ENCODE results near the gene ANKRD12. TPM values are rescaled to one million over a fixed set of nuclear protein-coding genes. Genes with fewer than 3 reads are reported as not detected.

ANKRD12 gene
- total and polyA plus RNA-seq, 4 donors, result 2.7 to 59.7 (median 17.3) TPM

GRCh38 chr18:9334973-9335696 is 198.6 kb downstream of the ANKRD12 start:
- peaks cover 0 to 14% (median 11%) of the 10 kb centered on the region in 4 donors for H3K4me1 ChIP-seq (ENCODE audit: control insufficient read depth in 4 of 4, insufficient read depth in 4 of 4, low read length in 3 of 4)
- H3K9me3 ChIP-seq (ENCODE audit: control insufficient read depth in 4 of 4, low read length in 3 of 4), result no peaks in the 10 kb centered on the region
- no peaks in the 10 kb centered on the region for H3K36me3 ChIP-seq (ENCODE audit: control insufficient read depth in 4 of 4, insufficient read depth in 3 of 4, low read depth in 1 of 4, low read length in 3 of 4)
- 9% methylated on average over 55 of the region's 55 CpGs for WGBS
- TF ChIP-seq YY1 (IDR thresholded peaks at IDR 0.05) (no peak), RAD21 (IDR thresholded peaks at IDR 0.05) (no peak), FOXA1 (IDR thresholded peaks at IDR 0.05) (no peak), GABPA (IDR thresholded peaks at IDR 0.05 in 1 of 2, conservative IDR thresholded peaks at IDR 0.05 in 1 of 2) (no peak), FOXA2 (IDR thresholded peaks at IDR 0.05) (no peak), SP1 (IDR thresholded peaks at IDR 0.05) (no peak), NR2F2 (IDR thresholded peaks at IDR 0.05) (no peak), HNF4G (IDR thresholded peaks at IDR 0.05) (no peak), EGR1 (IDR thresholded peaks at IDR 0.05; ENCODE audit: low read depth in 2 of 2) (no peak), CTCF (IDR thresholded peaks at IDR 0.05; ENCODE audit: low read depth, low read length, missing input control) (no peak), RXRA (IDR thresholded peaks at IDR 0.05) (no peak), ATF3 (IDR thresholded peaks at IDR 0.05) (no peak), TAF1 (conservative IDR thresholded peaks at IDR 0.05) (no peak), HNF4A (conservative IDR thresholded peaks at IDR 0.05) (no peak), JUND (IDR thresholded peaks at IDR 0.05) (no peak)
- TF ChIP-seq, protein P1, sequence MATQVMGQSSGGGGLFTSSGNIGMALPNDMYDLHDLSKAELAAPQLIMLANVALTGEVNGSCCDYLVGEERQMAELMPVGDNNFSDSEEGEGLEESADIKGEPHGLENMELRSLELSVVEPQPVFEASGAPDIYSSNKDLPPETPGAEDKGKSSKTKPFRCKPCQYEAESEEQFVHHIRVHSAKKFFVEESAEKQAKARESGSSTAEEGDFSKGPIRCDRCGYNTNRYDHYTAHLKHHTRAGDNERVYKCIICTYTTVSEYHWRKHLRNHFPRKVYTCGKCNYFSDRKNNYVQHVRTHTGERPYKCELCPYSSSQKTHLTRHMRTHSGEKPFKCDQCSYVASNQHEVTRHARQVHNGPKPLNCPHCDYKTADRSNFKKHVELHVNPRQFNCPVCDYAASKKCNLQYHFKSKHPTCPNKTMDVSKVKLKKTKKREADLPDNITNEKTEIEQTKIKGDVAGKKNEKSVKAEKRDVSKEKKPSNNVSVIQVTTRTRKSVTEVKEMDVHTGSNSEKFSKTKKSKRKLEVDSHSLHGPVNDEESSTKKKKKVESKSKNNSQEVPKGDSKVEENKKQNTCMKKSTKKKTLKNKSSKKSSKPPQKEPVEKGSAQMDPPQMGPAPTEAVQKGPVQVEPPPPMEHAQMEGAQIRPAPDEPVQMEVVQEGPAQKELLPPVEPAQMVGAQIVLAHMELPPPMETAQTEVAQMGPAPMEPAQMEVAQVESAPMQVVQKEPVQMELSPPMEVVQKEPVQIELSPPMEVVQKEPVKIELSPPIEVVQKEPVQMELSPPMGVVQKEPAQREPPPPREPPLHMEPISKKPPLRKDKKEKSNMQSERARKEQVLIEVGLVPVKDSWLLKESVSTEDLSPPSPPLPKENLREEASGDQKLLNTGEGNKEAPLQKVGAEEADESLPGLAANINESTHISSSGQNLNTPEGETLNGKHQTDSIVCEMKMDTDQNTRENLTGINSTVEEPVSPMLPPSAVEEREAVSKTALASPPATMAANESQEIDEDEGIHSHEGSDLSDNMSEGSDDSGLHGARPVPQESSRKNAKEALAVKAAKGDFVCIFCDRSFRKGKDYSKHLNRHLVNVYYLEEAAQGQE (IDR thresholded peaks at IDR 0.05), result no peak
- TF ChIP-seq, protein P2, sequence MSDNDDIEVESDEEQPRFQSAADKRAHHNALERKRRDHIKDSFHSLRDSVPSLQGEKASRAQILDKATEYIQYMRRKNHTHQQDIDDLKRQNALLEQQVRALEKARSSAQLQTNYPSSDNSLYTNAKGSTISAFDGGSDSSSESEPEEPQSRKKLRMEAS (IDR thresholded peaks at IDR 0.05), result no peak
- TF ChIP-seq, protein P3, sequence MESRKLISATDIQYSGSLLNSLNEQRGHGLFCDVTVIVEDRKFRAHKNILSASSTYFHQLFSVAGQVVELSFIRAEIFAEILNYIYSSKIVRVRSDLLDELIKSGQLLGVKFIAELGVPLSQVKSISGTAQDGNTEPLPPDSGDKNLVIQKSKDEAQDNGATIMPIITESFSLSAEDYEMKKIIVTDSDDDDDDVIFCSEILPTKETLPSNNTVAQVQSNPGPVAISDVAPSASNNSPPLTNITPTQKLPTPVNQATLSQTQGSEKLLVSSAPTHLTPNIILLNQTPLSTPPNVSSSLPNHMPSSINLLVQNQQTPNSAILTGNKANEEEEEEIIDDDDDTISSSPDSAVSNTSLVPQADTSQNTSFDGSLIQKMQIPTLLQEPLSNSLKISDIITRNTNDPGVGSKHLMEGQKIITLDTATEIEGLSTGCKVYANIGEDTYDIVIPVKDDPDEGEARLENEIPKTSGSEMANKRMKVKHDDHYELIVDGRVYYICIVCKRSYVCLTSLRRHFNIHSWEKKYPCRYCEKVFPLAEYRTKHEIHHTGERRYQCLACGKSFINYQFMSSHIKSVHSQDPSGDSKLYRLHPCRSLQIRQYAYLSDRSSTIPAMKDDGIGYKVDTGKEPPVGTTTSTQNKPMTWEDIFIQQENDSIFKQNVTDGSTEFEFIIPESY (IDR thresholded peaks at IDR 0.05), result no peak
- H3K4me3 ChIP-seq (ENCODE audit: low read depth in 1 of 3, low read length in 3 of 3), result peak overlapping the region; percentile 73 to 96 (median 77)
- H3K9ac ChIP-seq (ENCODE audit: low read depth in 1 of 2, low read length in 2 of 2), result peak overlapping the region; percentile 43 to 59
- no peaks in the 10 kb centered on the region for H3K27me3 ChIP-seq (ENCODE audit: control insufficient read depth in 4 of 4, insufficient read depth in 4 of 4, low read length in 3 of 4)
- peak overlapping the region; percentile 46 to 57 for H3K27ac ChIP-seq (ENCODE audit: low read depth in 1 of 2, low read length in 2 of 2)
- no peak for DNase-seq (ENCODE audit: low spot score)

Small RNA genes within 50 kb of the gene (small RNA-seq; reads per million reads assigned to genes)
- gene RF00019, result not detected

Other genes with a start within 250 kb of the ANKRD12 start
- gene NDUFV2, start 34.1 kb upstream of the ANKRD12 start, total RNA-seq, result 100 to 1,000 TPM in 1 of 2 donors, 10 to 100 TPM in 1; 74.5 to 170 TPM
- 100 to 1,000 TPM; 201 to 415 TPM for gene NDUFV2, start 34.1 kb upstream of the ANKRD12 start, polyA plus RNA-seq
- gene TWSG1, start 198.0 kb downstream of the ANKRD12 start, total RNA-seq, result 10 to 100 TPM in 1 of 2 donors, 1 to 10 TPM in 1; 6.7 to 11.1 TPM
- gene TWSG1, start 198.0 kb downstream of the ANKRD12 start, polyA plus RNA-seq, result 1 to 10 TPM; 3.9 to 4.2 TPM

All from liver (tissue), 10 donors.